ENCODE measurements around the gene B3GALT4.
"Not testable (repeated sequence)": the region's sequence is repeated elsewhere in the genome, so short reads cannot be mapped to it uniquely, and the experiment has no call there.

The B3GALT4 gene

DNA sequence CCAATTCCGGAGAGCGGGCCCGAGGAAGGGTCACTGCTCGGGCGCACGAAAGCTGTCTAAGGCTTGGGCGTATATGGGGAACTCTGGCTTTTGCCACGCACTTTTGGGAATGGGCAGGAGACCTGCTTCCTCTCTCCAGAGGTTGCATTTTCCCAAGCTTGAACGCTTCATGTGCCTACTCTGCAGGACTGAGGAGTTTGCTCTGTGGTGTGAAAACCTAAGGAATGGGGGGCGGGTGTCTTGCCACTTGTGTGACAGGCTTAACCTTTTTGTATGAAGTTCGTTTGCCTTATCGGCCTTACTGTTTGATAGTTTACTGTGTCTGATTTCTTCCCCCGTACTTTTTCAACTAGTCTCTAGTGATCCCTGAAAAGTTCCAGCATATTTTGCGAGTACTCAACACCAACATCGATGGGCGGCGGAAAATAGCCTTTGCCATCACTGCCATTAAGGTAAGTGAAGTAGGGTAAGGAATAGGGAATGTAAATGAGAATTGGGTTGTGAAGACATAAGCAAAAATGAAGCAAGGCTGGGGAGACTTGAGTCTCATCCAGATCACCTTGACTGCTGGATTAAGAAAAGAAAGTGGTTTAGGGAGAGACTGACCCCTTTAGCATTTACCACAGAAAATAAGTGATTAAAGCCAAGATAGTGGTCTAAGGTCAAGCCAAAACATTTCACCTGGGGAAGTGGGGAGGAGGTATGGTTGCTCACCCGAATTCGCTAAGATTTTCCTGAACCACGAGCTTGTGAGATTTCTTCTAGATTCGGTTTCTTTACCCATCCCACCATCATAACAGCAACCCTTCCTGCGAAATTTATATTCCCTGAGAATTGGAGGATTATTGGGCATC is 4.4 kb upstream of the B3GALT4 start:
- DNase-seq: no peak

DNA sequence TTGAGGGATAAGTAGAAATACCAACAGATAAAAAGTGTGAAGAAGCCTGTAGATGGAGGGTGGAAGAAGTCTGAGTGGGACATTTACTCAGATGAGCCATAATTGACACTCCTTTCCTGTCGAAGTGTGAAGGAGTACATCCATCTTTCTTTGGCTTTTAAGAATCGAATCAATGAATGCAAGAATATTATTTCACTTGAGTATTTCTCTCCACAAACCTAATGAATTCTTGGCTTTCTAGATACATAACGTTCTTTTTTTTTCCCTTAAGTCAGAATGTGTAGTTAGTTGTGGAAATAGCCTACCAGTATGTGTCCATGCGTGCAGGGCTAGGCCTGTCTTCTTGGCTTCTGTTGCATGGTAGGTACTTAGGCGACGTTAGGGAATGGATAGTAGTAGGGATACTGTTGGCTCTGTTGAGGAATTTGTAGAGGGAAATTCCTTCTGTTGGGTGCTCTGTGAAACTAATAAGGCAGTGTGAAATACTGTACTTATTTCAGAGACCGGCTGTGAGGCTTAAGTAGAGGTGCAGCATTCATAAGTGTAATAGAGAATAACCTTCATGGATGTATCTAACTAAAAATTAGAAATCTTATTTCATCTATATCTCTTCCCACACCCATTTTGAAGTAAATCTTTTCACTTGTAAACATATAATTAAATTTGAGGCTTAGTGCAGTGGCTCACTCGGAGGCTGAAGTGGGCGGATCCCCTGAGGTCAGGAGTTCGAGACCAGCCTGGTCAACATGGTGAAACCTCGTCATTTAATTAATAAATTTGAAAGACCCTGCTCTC is 3.6 kb upstream of the B3GALT4 start:
- no peak for DNase-seq

DNA sequence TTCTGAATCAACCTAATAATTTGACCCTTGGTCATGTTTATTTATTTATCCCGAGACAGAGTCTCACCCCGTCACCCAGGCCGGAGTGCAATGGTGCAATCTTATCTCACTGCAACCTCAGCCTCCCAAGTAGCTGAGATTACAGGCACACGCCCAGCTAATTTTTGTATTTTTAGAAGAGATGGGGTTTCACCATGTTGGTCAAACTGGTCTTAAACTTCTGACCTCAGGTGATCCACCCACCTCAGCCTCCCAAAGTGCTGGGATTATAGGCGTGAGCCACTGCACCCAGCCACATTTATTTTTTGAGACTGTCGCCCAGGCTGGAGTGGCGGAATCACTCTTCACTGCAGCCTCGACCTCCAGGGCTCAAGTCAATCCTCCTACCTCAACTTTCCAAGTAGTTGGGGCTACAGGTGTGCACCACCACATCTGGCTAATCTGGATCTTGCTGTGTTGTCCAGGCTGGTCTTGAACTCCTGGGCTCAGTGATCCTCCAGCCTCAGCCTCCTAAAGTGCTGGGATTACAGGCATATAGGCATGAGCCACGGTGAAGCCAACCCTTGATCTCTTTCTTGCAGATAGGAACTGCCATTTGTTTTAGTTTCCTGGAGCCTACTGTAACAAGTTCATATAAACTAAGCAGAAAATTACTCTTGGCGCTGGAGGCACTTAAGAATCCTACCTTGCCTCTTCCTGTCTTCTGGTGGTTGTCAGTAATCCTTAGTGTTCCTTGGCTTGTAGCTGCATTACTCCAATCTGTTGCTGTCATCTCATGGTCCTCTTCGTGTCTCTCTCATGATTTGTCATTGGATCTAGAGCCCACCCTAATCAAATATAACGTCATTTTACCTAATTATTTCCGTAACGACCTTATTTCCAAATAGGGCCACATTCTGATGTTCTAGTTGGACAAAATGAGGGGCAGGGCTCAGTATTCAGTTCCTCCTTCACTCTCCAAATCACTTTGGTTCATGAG is 2.7 kb upstream of the B3GALT4 start:
- no peak for DNase-seq

DNA sequence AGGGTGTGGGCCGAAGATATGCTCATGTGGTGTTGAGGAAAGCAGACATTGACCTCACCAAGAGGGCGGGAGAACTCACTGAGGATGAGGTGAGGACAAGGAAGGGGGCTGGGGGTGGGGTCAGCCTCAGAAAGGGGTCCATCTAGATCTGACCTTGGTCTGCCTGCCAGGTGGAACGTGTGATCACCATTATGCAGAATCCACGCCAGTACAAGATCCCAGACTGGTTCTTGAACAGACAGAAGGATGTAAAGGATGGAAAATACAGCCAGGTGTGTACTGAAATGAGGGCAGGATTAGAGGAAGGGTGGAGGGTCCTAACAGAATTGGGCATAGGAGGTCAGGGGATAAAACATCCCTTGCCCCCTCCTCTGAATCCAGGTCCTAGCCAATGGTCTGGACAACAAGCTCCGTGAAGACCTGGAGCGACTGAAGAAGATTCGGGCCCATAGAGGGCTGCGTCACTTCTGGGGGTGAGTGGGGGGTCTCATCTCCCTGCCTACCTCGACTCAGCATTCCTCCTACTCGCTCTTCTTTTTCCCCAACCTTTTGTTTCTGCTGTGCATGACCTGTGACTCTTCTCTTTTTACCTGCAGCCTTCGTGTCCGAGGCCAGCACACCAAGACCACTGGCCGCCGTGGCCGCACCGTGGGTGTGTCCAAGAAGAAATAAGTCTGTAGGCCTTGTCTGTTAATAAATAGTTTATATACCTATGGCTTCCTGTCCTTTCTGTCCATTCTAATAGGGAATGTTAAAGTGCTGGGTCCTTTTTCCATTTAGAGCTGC is 935 bp upstream of the B3GALT4 start:
- not testable (repeated sequence) for DNase-seq

DNA sequence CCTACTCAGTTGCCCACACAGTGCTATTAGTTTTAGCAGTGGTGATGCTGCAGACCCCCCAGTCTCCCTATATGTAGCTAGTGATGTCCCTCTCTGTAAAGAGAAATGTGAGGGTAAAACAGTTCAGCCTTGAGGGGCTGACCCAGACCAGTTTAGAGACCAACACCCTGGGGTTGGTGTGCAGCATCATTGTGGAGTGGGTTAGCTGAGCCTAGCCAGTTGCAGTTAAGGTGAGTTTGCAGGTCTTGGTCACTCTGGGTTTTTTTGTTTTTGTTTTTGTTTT is 401 bp upstream of the B3GALT4 start:
- DNase-seq: no peak

DNA sequence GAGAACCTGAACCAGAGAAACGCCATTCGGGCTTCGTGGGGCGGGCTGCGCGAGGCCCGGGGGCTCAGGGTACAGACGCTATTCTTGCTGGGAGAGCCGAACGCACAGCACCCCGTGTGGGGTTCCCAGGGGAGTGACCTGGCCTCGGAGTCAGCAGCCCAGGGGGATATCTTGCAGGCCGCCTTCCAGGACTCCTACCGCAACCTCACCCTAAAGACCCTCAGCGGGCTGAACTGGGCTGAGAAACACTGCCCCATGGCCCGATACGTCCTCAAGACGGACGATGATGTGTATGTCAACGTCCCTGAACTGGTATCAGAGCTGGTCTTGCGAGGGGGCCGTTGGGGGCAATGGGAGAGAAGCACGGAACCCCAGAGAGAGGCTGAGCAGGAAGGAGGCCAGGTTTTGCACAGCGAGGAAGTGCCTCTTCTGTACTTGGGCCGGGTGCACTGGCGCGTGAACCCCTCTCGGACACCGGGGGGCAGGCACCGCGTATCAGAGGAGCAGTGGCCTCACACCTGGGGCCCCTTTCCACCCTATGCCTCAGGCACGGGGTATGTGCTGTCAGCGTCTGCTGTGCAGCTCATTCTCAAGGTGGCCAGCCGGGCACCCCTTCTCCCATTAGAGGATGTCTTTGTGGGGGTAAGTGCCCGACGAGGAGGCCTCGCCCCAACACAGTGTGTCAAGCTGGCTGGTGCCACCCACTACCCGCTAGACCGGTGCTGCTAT is 904 bp downstream of the B3GALT4 start:
- no peak for DNase-seq

DNA sequence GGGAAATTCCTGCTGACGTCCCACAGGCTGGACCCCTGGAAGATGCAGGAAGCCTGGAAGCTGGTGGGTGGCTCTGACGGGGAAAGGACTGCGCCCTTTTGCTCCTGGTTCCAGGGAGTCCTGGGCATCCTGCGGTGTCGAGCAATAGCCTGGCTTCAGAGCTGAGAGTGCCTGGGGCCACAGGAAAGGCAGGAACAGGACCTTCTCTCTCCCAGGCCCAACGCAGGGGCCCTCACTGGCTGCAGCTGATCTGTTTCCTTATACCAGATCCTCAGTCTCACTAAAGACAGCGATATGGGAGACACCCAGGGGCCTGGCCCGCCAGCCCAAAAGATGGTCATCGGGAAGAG is 1.4 kb downstream of the B3GALT4 start:
- no peak for DNase-seq

DNA sequence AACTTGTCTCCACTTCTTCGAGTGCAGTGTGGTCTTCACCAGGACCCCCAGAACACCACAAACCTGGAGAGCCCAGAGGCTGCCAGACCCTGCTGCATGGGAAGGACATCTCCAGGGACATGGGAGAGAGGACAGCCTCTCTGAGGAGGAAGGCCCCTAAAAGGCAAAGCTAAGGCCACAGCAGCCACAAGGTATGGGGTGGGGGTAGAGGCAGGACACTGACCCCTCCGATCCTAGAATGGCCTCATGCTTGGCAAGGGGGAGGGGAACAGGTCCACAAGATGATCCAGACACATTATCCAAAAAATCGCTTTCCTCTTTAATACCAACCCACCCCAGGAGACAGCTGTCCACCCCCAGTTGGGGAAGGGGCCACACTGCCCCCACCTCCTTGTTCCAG is 1.9 kb downstream of the B3GALT4 start:
- DNase-seq: no peak

DNA sequence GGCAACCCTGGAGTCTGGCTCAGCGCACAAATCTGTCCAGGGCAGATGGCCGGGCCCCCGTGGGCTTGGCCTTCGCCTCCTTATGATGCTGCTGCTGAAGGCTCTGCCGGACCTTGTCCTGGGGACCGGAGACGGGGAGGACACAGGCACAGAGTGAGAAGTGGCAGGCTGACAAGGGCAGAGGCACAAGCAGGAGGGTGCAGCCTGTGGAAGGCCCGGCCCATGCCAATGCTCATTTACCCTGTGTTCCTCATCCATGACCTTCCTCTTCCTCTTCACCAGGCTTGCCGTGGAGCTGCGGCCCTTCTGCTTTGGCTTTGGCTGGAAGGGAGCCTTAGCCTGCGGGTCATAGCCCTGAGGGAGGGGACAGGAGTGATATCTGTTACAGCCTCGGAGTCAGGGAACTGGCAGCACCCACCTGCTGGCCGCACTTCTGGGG is 2.4 kb downstream of the B3GALT4 start:
- DNase-seq: no peak

DNA sequence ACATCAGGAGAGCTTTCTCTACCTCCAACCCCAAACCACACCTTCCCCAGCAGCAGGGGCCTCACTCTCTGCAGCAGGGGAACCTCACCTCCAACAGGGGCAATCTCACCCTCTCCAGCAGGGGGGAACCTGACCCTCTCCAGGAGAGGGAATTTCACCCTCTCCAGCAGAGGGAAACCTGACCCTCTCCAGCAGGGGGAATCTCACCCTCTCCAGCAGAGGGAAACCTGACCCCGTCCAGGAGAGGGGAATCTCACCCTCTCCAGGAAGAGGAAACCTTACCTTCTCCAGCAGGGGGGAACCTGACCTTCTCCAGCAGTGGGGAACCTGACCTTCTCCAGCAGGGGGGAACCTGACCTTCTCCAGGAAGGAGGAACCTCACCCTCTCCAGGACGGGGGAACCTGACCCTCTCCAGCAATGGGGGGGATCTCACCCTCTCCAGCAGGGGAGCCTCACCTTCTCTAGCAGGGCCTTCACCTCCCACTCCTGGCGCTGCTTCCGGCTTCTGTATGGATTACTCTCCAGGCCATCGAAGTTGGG is 3.1 kb downstream of the B3GALT4 start:
- DNase-seq: peak; percentile 45

DNA sequence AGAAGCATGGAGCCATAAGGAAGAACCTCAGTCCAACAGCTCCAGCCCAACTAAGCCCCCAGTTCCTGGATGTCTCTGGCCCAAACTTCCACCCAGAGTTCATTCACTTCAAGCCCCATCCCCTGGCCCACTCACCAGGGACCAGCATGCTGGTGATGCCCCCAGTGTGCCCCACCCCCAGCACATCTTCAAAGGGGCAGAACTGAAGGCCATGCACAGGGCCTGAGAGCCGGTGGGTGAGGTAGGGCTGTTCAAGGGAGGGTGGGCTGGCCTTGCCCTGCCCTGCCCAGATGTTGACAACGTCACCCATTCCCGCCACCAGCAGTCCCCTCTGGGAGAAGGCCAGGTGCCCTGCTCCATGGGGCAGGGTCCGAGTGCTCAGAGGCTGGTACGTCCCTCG is 3.6 kb downstream of the B3GALT4 start:
- no peak for DNase-seq

DNA sequence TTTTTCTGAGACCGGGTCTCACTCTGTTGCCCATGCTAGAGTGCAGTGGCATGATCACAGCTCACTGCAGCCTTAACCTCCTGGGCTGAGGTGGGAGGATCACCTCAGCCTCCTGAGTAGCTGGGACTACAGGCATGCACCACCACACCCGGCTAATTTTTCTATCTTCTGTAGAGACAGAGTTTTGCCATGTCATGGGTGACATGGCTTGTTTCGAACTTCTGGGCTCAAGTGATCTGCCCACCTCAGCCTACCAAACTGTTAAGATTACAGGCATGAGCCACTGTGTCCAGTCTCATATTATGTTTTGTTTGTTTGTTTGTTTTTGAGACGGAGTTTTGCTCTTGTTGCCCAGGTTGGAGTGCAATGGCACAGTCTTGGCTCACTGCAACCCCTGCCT is 8.3 kb downstream of the B3GALT4 start:
- not testable (repeated sequence) for DNase-seq

DNA sequence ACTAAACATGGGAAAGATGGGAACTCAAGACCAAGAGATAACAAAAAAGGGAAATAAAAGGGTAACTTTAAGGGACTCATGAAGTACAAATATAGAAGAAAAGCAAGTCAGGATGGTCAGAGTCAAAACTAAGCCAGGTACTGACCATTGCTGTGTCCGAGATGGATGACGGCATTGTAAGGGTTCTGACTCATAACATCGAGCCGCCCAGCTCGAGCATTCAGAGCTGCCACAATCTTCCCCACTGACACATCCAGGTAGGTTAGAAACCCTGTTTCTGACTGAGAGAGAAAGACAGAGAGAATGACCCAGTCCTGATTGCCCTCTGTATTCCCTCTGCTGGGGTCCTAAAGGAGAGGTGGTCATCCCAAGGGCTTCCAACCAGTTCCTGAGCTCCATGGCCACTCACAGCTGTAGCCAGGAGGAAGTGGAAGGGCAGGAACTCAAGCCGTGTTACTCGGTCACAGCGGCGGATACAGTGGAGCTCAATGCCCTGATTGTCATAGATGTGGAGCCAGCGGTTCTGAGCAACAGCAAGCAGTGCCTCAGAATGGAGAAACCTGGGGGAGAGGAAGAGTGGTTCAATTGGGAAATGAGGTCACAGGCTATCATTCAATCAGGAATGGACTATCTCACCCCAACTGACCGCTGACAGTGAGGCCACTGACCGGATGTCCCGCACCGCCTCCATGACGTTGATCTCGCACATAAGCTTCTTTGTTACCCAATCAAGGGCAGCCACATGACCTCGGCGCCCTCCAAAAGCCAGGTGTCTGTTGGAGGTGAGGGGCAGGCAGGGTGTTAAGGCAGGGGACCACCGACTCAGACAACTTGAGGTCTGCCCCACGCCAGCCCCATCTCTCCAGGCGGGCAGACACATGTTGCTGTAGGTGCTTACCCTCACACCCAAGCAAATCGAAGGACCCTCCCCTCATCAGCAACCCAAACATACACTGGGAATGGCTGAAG is 10.3 kb downstream of the B3GALT4 start:
- DNase-seq: no peak

DNA sequence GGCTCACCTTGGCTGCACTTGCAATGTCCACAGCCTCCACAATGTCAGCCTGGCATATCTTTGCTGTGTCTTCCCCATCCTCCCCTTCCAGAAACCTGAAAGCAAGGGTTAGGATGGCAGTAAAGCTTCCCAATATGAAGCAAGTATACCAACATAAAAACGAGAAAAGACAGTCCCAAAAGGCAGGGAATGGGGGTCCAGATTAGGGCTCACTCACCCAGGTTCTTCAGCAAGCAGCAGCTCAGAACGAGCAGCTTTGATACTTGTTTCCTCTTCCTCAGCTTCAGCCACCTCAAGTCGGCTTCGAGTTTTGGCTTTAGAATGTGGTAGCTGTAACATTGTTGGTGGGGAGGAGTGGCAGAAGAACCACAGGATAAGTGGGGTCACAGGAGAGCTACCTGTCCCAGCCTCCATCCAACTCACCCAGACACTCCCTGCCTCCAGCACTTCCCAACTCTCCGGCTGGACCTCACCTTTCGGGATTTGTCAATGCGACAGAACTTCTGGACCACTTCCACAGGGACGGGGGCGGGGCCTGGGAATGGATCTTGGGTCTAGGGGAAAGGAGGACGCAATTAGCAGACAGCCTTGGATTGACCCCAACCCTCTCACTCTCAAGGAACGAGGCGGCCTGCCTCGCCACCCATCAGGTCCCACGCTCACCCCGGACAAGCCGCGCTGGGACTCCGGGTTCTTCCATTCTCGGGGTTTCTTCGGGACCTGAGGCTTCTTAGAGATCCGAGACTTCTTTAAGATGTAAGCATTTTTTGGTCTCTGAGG is 11.4 kb downstream of the B3GALT4 start:
- DNase-seq: no peak

DNA sequence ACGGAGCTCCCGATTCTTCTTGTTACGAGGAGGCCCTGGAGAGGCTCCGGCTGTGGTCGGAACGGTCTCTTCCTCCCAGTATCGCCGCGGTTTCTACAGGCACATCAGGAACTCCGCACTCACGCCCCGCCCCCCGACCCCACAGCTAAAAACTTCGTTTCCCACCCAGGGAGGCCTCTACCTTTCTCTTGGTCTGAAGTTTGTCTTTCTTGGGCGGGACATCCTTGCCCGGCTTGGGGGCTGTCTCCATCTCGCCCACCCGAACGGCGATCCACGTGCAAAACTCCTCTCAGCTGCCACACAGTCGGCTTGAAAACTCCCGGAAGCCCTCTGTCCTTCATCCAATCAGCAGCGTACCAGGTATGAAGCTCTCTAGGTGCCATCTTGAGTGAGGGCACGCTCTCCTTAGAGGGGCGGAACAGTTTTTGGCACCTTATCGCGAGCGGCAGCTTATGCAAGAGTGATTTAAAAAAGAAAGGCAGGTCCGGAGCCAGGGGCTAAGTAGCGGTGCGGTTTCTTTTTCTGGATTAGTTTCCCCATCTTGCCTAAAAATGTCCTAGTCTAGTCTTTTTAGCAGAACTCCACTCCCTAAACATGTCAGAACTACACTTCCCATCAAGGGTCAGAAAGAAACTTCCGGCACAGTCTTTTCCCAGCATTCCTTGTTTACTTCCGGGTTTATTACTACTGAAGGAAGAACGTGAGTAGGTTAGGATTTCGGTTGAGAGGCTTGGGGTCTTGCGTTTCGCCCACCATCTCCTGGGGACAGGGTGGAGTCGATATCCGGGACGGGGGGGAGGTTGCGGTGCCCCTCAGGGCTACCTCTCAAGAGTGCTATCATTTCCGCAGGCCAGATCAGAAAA is 12.2 kb downstream of the B3GALT4 start, which contains the start of the genes PFDN6 and WDR46:
Gene PFDN6 (plus strand): TSS at position 681 of the 863 bp plus-strand sequence. CDS start 256 bp downstream, outside the sequence.
Gene WDR46 (minus strand): TSS at position 319 of the 863 bp plus-strand sequence. CDS start 69 bp downstream, at position 250.
- peak; percentile 89 for DNase-seq

DNA sequence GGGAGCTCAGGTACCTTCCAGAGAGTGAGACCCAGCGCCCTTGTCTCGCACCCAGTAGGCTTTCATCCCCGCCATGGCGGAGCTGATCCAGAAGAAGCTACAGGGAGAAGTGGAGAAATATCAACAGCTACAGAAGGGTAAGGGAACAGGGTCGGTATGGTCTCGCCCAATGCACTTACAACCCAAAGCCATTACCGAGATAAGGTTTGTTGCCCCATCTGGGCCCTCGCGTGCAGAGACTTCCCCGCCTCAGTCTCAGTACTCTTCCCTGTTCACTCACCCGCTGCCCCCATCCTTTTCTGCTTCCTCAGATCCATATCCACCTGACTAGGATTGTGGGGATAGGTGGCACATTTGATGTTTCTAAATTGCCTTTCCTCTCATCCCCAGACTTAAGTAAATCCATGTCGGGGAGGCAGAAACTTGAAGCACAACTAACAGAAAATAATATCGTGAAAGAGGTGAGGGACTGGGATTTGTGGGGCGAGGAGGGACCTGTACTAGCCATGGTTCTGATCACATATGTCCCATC is 12.9 kb downstream of the B3GALT4 start:
- DNase-seq: no peak

DNA sequence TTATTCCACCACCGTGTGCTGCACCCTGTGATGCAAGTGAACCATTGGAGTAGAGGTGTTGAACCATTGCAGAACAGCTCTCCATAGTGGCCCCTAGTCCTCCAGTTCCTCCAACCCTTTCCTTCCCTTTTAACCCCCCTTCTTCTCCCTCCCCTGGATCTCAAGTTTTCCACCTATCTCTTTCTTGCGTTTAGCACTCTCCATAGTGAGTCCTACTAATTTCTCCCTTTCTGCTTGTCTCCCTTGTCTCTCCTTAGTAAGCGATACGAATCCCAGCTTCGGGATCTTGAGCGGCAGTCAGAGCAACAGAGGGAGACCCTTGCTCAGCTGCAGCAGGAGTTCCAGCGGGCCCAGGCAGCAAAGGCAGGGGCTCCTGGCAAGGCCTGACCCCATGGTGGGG is 13.5 kb downstream of the B3GALT4 start:
- DNase-seq: no peak

All from NCI-H1105 treated with DMSO at 0.1 percent for 48 hours (cell line).